Fibroblast of lung (primary cell): ENCODE data around the gene DGAT2. TPM values are rescaled to one million over a fixed set of nuclear protein-coding genes. Genes with fewer than 3 reads are reported as not detected.
"Not testable (repeated sequence)": the region's sequence is repeated elsewhere in the genome, so short reads cannot be mapped to it uniquely, and the experiment has no call there.

Source experiments
- DNase-seq, 2 donors: peaks; one replicate each; pipeline versions ENCODE4 v3.0.0 to v3.0.0-alpha.2; 2010; ENCODE audit warnings: low read depth in 2 of 2
- H2AFZ ChIP-seq: 2 replicates; pipeline ENCODE4 v1.5.1; 2012; ENCODE audit warnings: low read length, control low read depth, inconsistent platforms
- H3K27ac ChIP-seq: 2 replicates; pipeline ENCODE4 v1.5.1; 2011; ENCODE audit warnings: low read length, control low read depth; ENCODE audit not compliant: insufficient read depth
- H3K27me3 ChIP-seq: 2 replicates; pipeline ENCODE4 v1.5.1; 2011; ENCODE audit warnings: mild to moderate bottlenecking, low read length; ENCODE audit not compliant: control insufficient read depth, insufficient read depth
- H3K36me3 ChIP-seq: 2 replicates; pipeline ENCODE4 v1.5.1; 2011; ENCODE audit warnings: low read length; ENCODE audit not compliant: control insufficient read depth, insufficient read depth
- H3K4me1 ChIP-seq: 2 replicates; pipeline ENCODE4 v1.5.1; 2011; ENCODE audit warnings: low read length; ENCODE audit not compliant: control insufficient read depth, insufficient read depth; ENCODE audit errors: extremely low read depth
- H3K4me2 ChIP-seq: 2 replicates; pipeline ENCODE4 v1.5.1; 2011; ENCODE audit warnings: low read length, control low read depth; ENCODE audit not compliant: insufficient read depth; ENCODE audit errors: extremely low read depth
- H3K4me3 ChIP-seq, 4 experiments: fragments of 200-600 bp in 1 of 4; sonication (generic) in 1 of 4; replicated peaks in 1 of 4; 2 replicates each; pipeline ENCODE4 v1.5.1; 2011 to 2016; ENCODE audit warnings: low read length in 4 of 4, low read depth in 3 of 4, mild to moderate bottlenecking in 3 of 4, control low read depth in 2 of 4, inconsistent platforms in 1 of 4, mixed read lengths in 1 of 4; ENCODE audit not compliant: insufficient read depth in 1 of 4; ENCODE audit errors: control extremely low read depth in 1 of 4
- H3K79me2 ChIP-seq: 2 replicates; pipeline ENCODE4 v1.5.1; 2012; ENCODE audit warnings: mild to moderate bottlenecking, low read length, inconsistent platforms; ENCODE audit not compliant: control insufficient read depth, insufficient read depth
- H3K9ac ChIP-seq: 2 replicates; pipeline ENCODE4 v1.5.1; 2011; ENCODE audit warnings: mild to moderate bottlenecking, low read length, control low read depth; ENCODE audit not compliant: insufficient read depth
- H3K9me3 ChIP-seq: 2 replicates; pipeline ENCODE4 v1.5.1; 2012; ENCODE audit warnings: low read depth, low read length; ENCODE audit not compliant: control insufficient read depth, insufficient read depth
- H4K20me1 ChIP-seq: 2 replicates; pipeline ENCODE4 v1.5.1; 2011; ENCODE audit warnings: low read length; ENCODE audit not compliant: control insufficient read depth, insufficient read depth; ENCODE audit errors: extremely low read depth
- EZH2 ChIP-seq: IDR thresholded peaks from 2 replicates; pipeline ENCODE4 v1.5.1; 2012; ENCODE audit warnings: low read length, control low read depth, mild to moderate bottlenecking; ENCODE audit errors: missing control alignments
- polyA plus RNA-seq, 2 donors: library from polyadenylated mRNA; depleted of rRNA in 1 of 2; stranded (reverse) in 1 of 2; unstranded in 1 of 2; fragments of >200 nt; gene quantifications; 2 replicates each; pipeline ENCODE4 v1.2.1, GENCODE V29; 2011 to 2012; ENCODE audit warnings: missing spikeins in 1 of 2
- total RNA-seq: library from RNA; depleted of rRNA; stranded (reverse); fragments of >200 nt; gene quantifications from 2 replicates; pipeline ENCODE4 v1.2.1, GENCODE V29; 2014
- TF ChIP-seq, protein P1 (sequence below), 2 donors: IDR thresholded peaks in 1 of 2; conservative IDR thresholded peaks in 1 of 2; 1 replicate in 1 of 2; 2 replicates in 1 of 2; pipeline ENCODE4 v1.5.1; 2011 to 2012; ENCODE audit warnings: low read length in 2 of 2, control low read depth in 1 of 2, inconsistent platforms in 1 of 2, low read depth in 1 of 2, mild to moderate bottlenecking in 1 of 2

The DGAT2 gene
- total and polyA plus RNA-seq, 2 donors (not counting 1 experiment from before 2014, with no cell fraction given), result 0.32 to 1.3 TPM

DNA sequence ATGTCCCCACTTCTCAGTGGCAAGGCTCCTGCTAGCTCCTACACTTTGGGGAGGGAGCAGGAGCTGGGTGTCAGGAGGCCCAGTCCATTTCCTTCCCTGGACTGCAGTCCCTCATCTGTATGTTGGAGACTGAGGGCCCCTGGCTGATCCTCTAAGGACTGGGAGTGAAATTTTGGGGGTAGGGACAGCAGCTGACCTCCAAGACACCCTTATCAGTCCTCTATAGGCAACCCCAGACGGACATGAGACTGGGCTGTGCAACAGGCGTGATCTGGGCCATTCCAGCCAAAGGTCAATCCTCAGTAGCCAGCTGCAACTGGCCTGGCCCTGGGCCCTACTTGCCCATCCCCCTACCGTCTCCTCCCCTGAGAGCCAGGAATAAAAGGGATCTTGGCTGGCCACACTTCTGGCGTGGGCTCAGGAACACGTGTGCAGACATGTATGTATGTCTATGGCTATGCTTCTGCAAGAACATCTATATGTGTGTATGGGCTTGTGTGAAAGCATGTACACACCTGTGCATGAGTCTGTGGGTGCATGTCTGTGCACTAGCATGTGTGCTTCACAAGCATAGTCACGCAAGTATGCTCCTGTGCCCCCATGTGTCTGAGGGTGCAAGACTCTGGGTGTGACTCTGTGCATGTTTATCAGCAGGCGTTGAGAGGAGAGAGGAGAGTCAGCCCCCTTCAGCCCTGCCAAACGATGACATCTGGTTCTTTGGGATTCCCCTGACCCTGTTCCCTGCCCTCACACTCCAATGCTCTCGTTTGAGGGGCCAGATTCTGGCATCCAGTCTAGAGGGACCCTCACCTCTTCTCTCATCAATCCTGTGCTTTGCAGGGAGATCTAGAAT lies 24.6 kb upstream of the DGAT2 start:
- H2AFZ ChIP-seq, result no peak overlapping the region
- no peak for DNase-seq
- no peak overlapping the region for H3K4me3 ChIP-seq
- H3K4me2 ChIP-seq, result no peak overlapping the region
- H4K20me1 ChIP-seq, result no peaks in the 10 kb centered on the region
- H3K27ac ChIP-seq, result no peak overlapping the region
- no peak overlapping the region for H3K9ac ChIP-seq
- H3K36me3 ChIP-seq, result no peaks in the 10 kb centered on the region
- no peaks in the 10 kb centered on the region for H3K4me1 ChIP-seq
- H3K27me3 ChIP-seq, result peaks cover 25% of the 10 kb centered on the region
- TF ChIP-seq EZH2, result no peak
- TF ChIP-seq, protein P1, sequence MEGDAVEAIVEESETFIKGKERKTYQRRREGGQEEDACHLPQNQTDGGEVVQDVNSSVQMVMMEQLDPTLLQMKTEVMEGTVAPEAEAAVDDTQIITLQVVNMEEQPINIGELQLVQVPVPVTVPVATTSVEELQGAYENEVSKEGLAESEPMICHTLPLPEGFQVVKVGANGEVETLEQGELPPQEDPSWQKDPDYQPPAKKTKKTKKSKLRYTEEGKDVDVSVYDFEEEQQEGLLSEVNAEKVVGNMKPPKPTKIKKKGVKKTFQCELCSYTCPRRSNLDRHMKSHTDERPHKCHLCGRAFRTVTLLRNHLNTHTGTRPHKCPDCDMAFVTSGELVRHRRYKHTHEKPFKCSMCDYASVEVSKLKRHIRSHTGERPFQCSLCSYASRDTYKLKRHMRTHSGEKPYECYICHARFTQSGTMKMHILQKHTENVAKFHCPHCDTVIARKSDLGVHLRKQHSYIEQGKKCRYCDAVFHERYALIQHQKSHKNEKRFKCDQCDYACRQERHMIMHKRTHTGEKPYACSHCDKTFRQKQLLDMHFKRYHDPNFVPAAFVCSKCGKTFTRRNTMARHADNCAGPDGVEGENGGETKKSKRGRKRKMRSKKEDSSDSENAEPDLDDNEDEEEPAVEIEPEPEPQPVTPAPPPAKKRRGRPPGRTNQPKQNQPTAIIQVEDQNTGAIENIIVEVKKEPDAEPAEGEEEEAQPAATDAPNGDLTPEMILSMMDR (conservative IDR thresholded peaks at IDR 0.05 in 1 of 2, IDR thresholded peaks at IDR 0.05 in 1 of 2; ENCODE audit: low read depth in 1 of 2, low read length in 2 of 2), result no peak
- H3K79me2 ChIP-seq, result no peaks in the 10 kb centered on the region
- no peaks in the 10 kb centered on the region for H3K9me3 ChIP-seq

DNA sequence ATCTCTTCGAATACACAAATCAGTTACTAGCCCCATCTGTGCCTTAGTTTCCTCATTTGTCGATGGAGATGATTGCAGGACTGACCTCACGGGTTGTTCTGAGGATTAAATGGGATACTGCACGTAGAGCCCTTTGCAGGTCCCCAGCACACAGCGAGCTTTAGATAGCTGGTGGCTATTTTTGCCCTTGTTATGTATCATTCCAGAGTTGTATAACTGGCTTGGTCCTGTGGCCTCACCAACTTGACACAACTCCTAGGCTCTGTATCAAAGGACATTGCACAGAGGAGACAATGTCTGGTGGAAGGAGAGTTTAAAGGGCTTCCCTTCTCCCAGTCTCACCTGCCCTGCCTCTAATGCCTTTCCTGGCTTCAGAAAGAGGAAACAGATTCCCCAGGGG lies 22.8 kb upstream of the DGAT2 start:
- no peaks in the 10 kb centered on the region for H3K79me2 ChIP-seq
- no peak overlapping the region for H3K27ac ChIP-seq
- no peak overlapping the region for H3K4me2 ChIP-seq
- H3K9me3 ChIP-seq, result no peaks in the 10 kb centered on the region
- DNase-seq, result no peak
- H4K20me1 ChIP-seq, result no peaks in the 10 kb centered on the region
- H3K36me3 ChIP-seq, result no peaks in the 10 kb centered on the region
- TF ChIP-seq EZH2, result no peak
- TF ChIP-seq, protein P1 (conservative IDR thresholded peaks at IDR 0.05 in 1 of 2, IDR thresholded peaks at IDR 0.05 in 1 of 2; ENCODE audit: low read depth in 1 of 2, low read length in 2 of 2), result no peak
- H3K4me3 ChIP-seq, result no peak overlapping the region
- no peak overlapping the region for H3K9ac ChIP-seq
- H3K27me3 ChIP-seq, result peaks cover 23% of the 10 kb centered on the region
- H3K4me1 ChIP-seq, result no peaks in the 10 kb centered on the region
- H2AFZ ChIP-seq, result no peak overlapping the region

DNA sequence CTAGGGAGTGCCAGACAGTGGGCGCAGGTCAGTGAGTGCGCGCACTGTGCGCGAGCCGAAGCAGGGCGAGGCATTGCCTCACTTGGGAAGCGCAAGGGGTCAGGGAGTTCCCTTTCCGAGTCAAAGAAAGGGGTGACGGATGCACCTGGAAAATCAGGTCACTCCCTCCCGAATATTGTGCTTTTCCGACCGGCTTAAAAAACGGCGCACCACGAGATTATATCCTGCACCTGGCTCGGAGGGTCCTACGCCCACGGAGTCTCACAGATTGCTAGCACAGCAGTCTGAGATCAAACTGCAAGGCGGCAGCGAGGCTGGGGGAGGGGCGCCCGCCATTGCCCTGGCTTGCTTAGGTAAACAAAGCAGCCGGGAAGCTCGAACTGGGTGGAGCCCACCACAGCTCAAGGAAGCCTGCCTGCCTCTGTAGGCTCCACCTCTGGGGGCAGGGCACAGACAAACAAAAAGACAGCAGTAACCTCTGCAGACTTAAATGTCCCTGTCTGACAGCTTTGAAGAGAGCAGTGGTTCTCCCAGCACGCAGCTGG lies 19.8 kb upstream of the DGAT2 start:
- not testable (repeated sequence) for H3K79me2 ChIP-seq, DNase-seq, H4K20me1 ChIP-seq, H3K36me3 ChIP-seq, H2AFZ ChIP-seq, H3K9ac ChIP-seq, H3K4me3 ChIP-seq, H3K4me2 ChIP-seq, H3K4me1 ChIP-seq, H3K9me3 ChIP-seq, H3K27ac ChIP-seq
- peaks cover 11% of the 10 kb centered on the region for H3K27me3 ChIP-seq

DNA sequence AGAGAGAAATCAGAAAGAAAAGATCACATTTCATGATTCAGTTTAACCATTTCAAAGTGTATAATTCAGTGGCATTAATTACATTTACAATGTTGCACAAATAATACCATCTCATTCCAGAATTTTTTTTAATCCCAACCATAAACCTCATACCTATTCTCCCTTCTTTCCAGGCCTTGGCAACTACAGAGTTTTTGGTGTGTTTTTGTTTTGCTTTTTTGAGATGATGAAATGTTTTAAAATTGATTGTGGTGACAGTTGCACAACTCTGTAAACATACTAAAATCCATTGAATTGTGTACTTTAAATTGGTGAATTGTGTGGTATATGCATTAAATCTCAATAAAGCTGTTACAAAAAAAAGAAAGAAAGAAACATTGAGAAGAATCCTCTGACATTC lies 13.6 kb upstream of the DGAT2 start:
- H3K79me2 ChIP-seq, H3K27ac ChIP-seq, H2AFZ ChIP-seq, DNase-seq, H3K4me2 ChIP-seq, H3K4me1 ChIP-seq, H3K27me3 ChIP-seq, H3K36me3 ChIP-seq, H3K9me3 ChIP-seq, H3K9ac ChIP-seq, H3K4me3 ChIP-seq, H4K20me1 ChIP-seq: not testable (repeated sequence)
